HG03565 (cell line): ENCODE results near the gene NEIL3.

ENCODE experiments used
- ATAC-seq: cut with Tn5 transposase; IDR thresholded peaks from one replicate; pipeline ENCODE4 v1.9.1; 2021; ENCODE audit warnings: mild to moderate bottlenecking, moderate library complexity; ENCODE audit not compliant: unreplicated experiment

NEIL3 gene

DNA sequence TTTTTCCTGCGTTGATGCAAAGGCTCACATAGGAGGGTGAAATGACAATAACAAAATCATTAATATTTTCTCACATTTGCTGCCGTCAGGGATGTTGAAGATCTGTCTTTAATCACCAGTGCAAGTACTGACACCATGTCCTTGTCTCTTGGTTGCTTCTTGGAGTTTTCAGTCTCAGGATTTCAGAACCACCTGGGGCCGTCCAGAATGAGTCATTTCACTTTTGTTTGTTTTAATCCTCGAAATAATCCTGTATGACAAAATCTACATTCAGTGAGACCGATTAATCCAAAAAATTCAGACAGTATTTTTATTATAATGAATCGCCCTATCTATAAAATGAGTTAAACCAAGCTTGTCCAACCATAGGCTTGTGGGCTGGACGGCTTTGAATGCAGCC, 47.2 kb downstream of the NEIL3 start:
- ATAC-seq = no peak

DNA sequence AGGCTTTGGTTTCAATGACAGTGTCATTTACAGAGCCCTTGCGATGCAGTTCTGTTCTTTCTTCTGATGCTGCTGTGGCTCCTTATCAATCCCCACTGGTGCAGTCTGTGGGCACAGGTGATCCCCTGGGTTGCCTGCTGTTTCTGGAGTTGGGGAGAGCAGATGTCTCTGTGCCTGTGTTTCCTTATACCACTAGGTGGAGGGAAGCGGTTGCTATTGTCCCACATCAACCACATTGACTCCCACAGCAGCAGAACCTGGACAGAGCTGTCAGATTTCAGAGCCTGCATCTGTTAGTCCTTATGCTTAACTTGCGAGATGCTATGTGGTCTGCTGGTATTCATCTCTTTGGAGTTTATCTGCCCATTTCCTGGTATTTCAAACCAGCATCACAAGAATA, 57.7 kb downstream of the NEIL3 start:
- no peak for ATAC-seq

DNA sequence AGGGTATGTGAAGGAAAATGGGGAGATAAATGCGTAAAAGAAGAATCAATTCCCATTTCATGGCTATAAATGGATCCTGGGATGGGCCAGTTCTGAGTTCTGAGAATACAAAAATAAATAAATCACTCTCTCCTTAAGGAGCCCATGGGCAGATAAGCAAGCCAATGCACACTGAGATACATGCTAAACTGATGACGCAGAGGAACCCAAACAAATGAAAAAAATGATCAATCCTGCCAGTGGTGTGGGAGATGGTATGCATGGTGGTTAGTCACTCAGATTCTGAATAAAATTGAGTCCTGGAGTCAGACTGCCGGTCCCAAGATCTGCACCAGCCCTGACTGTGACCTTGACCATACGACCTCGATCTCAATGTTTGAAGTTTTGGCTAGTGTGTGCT, 59.7 kb downstream of the NEIL3 start:
- no peak for ATAC-seq

DNA sequence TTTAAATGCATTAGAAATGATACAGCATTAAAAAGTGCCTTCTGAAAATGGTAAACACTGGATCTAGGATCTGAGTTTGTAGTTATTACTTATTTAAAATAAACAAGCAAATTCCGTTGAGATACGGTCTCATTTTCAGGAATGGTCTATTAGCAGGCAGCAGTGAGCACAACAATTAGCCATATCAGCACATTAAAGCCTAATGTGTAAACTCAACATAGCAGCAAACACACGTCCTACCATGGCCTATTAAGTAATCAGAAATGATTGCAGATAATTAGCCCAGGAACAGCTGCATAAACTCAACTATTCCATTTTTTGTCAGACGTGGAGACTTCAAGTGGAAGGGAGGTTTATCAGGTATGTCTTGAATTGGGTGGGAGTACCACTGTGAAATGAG, 61.8 kb downstream of the NEIL3 start:
- ATAC-seq = no peak

DNA sequence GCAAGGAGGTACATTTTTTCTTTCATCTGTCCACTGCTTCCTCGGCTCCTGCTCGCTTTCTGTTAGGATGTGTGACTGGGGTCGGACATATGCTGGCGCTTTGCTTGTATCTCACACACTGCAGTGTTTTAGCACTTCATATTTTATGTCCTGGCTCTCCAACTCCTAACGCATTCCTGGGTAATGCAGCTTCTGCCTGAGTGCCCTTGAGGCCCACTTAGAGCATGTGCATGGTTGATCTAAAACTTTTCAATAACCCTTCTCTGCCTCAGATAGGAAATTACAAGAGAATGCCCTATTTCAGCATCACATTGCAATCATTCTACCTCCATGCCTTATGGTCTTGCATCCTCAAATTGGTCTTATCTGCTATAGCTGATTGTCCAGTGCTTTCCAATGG, 65.3 kb downstream of the NEIL3 start:
- no peak for ATAC-seq

DNA sequence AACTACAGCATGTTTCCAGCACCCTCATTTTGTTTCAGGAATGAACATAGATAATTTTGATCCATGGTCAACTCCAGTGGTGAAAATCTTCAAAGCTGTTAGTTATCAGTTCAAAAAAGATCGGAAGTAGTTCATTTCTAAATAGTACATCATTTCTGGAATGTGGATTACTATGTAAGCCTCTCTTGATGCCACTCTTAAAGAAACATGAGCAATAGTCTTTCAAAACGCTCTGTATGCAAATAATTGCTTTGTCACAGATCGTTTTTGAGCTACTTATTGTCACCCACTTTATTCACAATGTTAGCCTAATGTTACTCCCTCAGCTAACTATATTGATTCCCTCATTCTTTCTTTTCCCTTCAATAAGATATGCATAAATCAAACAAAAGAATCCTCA, 65.7 kb downstream of the NEIL3 start:
- no peak for ATAC-seq

DNA sequence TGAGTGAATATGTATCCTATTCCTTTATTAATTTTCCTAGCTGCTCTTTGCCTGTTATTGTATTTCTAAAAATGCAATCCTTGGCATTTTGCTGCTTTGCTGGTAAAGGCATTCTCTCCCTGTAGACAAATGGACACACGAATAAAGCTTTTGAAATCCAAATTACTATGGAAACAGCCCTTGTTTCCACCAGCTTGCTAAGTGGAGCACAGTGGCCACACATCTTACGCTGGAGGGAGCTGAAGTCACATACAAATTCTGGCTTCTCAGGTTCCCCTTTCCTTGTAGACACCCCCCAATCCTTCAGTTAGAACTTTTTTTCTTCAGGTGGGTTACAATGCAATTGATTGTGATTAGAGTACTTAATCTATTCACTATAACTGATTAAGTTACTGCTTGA, 66.3 kb downstream of the NEIL3 start:
- ATAC-seq = no peak

DNA sequence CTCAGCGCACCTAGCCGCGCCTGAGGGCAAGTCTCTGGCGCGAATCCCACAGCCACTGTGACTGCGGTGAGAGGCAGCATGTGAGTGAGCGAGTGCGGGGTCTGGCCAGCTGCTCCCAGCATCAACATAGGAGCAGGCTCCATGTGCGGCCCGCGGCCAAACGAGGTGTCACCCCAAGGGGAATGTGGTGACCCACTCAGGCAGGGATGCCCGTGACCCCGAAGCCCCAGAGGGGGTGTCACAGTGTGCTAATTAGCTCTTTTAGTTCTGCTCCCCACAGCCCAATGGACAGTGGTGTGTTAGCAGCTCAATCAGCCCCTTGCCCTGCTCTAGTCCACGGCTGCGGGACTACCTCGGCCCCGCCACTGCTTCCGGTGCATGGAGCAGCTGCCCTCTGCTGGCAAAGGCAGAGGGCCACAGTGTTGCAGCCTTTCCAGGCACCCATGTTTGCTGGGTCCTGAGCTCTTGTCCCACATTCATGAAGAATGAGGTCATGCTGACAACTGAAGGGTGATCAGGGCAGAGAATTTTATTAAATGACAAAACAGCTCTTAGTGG, 71.1 kb downstream of the NEIL3 start:
- no peak for ATAC-seq

DNA sequence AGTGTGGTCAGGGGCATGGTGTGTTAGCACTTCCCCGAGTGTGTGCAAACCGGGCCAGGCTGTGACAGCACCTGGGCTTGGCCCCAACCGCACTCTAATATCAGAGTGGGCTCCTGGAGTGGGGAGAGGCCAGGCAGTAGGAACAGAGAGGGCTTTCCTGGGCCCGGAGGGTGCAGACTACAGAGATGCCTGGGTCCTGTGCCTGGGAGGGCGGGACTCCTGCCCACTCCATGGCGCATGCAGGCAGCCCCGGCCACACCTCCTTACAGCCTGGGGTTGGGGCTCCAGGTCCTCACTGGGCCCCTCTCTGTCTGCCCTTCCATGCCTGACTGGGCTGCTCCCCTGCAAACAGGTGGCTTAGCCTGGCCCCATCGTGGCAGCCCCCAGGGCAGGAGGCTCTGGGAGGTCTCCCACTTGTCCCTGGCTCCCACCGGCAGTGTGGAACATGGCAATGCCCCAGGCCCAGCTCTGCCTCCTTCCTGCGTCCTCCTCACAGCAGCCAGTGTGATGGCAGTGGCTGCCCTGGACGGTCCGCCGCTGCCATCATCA, 72.2 kb downstream of the NEIL3 start:
- no peak for ATAC-seq

DNA sequence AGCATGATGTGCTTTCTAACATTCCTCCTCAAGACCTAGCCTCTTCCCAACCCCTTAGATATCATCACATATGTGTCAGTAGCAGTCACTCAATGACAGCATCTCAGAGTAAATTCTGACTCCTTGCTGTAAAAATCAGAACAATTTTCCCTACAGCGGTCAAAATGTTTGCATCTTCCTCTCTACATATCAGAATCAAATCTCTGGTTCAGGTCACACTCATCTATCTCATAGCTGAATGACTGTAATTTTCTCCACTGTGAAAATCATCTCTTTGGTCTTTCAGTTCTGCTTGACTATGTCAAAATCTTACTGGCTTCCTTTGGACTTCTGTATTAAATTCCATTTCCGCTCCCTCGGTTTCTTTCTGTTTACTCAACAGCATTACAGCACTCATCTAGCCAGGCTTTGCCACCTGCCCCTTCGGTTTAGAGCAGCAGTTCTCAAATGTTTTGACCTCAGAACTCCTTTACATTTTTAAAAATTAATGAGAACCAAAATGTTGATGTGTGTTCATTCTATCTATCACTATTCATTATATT, 75.3 kb downstream of the NEIL3 start:
- ATAC-seq = no peak

DNA sequence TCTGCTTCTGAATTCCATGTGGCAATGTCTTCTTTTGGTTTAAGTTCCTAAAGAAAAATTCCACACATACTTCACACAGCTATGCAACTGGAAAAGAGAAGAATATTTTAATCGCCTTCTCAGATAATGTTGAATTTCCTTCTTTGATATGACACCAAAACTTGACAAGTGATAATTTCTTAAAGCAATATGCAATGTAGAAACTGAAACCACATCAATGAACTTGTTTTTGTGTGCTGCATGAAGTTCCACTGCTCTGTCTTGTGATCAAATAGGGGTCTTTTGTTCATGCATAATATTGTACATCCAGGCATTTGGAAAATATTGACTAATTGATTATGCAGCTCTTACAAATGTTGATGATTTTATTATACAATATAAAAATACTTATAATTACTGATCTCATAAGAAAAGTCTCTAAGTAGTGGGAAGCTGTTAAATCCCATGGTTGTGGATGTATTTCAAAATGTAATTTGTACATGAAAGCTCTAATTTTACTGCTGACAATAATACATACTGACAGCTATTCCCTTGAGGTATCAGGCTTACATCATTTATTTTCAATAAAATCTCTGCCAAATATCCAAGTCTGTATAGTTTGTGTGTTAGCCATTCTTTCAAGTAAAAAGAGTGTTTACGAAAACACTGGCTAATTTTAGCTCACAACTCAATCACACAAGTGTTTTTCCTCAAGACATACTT, 76.1 kb downstream of the NEIL3 start:
- no peak for ATAC-seq

DNA sequence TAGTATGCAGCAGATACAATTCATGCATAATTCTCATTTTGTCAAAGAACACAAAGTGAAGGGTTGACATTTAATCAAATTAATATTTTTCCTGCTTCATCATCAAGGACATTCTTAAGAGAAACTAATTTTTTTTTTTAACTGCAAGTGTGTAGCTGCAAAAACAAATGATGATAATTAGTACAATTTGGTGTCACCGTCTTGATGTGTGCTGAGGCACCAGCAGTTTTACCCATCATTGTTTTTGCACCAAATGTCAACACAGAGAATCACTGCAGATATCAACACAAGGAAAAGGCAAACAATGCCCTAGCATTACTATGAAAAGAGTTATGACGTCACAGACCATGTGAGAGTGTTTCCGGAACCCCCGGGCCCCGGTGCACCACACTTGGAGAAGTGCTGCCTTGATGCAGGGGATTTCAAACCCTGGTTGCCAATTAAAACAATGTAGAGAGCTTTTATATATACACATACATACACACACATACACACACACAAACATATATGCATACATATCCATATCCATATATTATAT, 76.7 kb downstream of the NEIL3 start:
- no peak for ATAC-seq

DNA sequence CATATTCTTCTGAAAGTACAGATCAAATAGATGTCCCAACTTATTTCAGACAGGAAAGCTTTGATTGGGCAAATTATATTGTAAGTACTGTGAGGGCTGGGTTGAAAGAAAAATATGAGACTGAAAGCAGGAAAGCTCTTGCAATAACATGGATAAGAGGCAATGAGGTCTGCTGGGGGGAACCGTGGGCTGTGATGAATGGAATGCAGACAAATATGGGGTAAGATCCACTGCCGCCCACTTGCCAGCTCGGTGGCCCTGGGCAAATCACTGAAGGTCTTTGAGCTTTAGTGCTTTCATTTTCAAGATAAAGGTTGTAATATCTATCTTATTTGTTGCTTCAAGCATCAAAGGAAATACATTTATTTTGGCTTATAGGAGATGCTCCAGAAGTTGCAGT, 81.6 kb downstream of the NEIL3 start:
- ATAC-seq = no peak

DNA sequence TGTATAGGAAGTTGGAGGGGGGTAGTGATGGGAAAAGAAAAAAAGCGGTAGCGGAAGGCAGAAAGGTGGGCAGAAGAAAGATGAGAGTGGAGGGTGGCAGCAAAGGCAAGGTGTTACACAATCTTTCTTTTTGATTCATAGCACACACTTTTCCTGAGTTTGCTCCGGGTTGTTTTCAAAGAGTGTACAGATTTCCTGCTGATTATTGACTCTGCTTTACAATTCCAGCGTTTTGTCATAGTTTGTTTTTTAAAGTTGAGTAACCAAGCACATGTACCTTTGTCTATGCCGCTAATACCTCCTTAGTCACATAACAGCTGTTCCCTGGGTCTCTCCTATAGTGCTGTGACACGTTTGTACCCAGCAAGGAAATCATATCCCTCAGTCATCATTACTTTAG, 82.3 kb downstream of the NEIL3 start:
- ATAC-seq = no peak

DNA sequence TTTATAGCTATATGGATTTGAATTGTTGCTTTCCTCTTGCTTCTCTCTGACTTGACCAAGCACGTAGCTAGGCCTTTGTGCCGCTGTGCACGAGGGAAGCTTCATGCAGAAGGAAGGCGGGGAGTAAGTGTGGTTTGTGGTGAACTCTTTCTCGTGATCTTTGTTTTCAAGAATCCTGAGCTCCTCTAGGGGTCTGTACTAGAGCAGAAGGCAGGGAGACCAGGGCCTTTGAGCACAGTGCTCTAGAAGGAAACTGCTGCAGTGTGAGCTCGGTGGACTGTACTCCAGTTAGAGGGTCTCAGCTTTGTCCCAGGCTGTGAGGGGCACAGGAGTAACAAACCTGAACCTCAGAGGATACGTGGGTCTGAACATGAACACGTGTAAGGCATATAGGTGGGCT, 83.6 kb downstream of the NEIL3 start:
- ATAC-seq = no peak

DNA sequence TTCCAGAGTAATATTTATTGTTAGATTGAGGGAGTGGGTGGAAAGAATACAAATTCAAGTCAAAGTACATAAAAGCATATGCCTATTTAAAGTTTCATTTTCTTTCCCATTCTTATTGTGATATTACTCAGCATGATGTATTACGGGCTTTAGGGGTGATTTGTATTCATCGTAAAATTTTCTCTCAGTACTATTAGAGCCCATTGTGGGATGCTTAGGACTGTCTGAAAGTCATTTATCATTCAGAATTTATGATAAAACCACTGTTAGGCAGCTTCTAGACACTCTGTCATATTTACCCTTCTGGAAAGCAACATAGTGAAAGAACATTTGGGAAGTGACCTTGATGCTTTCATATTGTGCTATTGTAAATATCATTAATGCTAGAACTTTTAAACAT, 86.7 kb downstream of the NEIL3 start:
- ATAC-seq = no peak

DNA sequence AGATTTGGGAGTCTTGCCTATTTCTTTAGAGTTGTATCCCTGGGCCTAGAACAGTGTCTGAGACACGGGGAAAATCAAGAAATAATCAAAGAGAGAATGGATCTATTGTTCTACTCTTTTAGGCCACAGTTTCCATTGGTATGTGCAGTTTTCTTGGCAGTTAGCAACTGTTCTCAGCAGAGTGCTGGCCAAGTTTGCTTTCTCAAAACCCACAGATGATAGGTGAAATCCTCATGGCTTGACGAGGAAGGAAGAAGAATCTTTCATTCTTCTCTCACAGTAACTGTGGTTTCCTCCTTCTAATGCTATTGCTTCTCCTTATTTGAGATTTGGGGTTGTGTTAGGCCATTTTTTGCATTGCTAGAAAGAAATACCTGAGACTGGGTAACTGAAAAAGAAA, 90.4 kb downstream of the NEIL3 start:
- no peak for ATAC-seq

DNA sequence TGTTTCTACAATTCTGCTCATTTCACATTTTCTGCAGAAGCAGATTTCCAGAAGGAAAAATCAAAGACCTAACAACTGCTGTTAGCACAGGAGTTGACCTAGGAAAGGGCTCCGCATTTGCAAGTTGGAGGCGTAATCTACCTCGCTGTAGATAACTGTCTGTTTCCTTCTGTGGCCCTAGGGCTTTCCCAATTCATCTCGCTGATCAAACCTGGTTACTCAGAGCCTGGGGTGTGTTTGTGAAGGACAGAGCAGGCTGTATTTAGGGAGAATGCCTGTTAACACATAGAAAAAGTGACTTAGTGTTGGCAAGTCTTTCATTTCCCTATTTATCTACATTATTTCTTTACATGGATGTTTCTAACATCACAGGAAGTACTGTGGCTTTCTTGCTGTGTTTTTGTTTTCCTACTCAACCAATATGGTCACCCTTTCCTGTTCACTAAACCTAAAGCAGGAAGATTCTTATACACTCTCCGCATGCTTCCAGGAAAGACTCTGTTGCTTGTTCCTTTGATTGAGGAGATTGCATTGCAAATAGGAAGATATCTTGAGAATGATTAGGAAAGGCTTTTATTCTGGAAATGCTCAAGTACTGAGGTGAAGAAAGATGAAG, 92.1 kb downstream of the NEIL3 start:
- ATAC-seq = no peak

DNA sequence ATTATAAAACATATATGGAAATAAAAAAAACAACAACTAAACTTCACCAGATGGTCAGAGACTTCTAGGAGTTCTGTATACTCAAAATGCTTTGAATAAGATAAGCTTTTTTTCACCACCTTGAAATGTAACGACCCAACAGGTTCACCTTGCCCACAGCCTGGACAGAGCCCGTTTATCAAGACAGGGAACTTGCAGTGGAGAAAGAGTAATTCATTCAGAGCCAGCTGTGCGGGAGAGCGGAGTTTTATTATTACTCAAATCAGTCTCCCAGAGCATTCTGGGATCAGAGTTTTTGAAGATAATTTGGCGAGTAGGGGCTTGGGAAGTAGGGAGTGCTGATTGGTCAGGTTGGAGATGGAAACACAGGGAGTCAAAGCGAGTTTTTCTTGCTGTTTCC, 94.1 kb downstream of the NEIL3 start:
- ATAC-seq = no peak

DNA sequence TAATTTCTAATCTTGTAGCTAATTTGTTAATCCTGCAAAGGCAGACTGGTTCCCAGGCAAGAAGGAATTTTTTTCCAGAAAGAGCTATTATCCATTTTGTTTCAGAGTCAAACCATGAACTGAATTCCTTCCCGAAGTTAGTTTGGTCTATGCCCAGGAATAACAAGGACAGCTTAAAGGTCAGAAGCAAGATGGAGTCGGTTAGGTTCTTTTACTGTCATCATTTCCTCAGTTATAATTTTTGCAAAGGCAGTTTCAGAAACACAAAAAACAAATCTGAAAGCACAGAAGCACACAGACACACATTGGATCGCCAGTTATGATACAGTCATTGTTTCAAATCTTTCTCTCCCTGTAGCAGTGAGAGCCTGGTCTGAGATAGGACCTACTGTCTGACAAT, 94.7 kb downstream of the NEIL3 start:
- no peak for ATAC-seq

DNA sequence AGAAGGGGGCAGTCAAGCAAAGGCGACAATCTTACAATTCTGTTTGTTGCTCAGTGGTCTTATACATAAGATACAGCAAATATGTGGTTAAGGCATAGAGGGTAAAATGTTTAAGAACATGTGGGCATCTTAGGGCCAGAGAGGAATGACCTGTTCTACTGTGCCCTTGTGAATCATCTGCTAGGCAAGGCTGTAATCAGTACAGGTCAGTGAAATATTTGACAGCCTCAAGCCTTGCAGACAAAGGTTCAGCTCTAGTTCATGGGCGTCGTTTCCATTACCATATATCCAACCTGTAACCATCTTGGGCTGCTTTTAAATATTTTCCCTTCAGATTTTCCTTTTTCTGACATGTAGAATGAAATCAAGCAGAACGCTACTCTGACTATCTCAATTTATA, 95.3 kb downstream of the NEIL3 start:
- ATAC-seq = no peak

DNA sequence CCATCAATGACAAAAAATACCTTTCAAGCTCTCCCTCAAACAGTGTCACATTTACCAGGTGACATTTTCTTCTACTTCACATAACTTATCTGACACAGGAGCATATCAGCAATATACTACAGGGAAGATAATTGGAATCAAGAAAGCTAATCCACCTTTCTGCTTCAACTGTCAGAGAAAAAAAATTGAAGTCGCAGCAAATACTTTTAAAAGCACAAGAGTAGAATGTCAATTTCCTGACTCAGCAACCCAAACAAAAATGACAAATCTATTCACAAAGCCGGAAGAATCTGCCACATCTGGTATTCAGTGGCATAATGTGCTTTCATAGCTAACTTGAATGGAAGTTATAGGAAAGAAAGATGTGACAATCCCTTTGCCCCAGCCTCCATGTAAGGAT, 95.8 kb downstream of the NEIL3 start:
- ATAC-seq = no peak
